ENCODE data around the gene FNDC3B.

DNA sequence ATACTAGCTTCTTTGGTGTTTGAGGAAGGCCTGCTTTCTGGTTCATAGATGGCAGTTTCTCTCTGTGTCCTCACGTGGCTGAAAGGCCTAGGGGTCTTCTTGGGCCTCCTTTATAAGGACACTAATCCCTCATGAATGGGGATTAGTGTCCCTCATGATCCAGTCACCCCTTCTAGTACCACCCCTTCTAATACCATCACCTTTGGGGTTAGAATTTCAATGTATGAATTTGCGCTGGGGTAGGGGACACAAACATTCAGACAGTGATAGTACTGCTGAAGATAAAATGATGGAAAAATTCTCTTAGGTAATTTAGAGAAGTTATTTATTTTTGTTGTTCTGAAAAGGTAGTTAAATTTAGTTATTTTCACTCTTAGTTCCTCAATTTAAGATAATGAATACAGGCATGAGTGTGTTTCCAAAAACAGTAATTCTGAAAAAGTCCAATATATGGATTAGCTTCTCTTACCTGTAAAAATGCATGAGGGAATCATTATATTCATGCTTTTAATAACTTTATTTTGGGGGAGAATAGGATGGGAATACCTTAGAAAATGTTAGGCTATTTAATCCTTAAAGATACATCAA is 103.6 kb downstream of the FNDC3B start:
- TF ChIP-seq, protein P1, sequence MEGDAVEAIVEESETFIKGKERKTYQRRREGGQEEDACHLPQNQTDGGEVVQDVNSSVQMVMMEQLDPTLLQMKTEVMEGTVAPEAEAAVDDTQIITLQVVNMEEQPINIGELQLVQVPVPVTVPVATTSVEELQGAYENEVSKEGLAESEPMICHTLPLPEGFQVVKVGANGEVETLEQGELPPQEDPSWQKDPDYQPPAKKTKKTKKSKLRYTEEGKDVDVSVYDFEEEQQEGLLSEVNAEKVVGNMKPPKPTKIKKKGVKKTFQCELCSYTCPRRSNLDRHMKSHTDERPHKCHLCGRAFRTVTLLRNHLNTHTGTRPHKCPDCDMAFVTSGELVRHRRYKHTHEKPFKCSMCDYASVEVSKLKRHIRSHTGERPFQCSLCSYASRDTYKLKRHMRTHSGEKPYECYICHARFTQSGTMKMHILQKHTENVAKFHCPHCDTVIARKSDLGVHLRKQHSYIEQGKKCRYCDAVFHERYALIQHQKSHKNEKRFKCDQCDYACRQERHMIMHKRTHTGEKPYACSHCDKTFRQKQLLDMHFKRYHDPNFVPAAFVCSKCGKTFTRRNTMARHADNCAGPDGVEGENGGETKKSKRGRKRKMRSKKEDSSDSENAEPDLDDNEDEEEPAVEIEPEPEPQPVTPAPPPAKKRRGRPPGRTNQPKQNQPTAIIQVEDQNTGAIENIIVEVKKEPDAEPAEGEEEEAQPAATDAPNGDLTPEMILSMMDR (IDR thresholded peaks at IDR 0.05): no peak
- TF ChIP-seq, protein P2, sequence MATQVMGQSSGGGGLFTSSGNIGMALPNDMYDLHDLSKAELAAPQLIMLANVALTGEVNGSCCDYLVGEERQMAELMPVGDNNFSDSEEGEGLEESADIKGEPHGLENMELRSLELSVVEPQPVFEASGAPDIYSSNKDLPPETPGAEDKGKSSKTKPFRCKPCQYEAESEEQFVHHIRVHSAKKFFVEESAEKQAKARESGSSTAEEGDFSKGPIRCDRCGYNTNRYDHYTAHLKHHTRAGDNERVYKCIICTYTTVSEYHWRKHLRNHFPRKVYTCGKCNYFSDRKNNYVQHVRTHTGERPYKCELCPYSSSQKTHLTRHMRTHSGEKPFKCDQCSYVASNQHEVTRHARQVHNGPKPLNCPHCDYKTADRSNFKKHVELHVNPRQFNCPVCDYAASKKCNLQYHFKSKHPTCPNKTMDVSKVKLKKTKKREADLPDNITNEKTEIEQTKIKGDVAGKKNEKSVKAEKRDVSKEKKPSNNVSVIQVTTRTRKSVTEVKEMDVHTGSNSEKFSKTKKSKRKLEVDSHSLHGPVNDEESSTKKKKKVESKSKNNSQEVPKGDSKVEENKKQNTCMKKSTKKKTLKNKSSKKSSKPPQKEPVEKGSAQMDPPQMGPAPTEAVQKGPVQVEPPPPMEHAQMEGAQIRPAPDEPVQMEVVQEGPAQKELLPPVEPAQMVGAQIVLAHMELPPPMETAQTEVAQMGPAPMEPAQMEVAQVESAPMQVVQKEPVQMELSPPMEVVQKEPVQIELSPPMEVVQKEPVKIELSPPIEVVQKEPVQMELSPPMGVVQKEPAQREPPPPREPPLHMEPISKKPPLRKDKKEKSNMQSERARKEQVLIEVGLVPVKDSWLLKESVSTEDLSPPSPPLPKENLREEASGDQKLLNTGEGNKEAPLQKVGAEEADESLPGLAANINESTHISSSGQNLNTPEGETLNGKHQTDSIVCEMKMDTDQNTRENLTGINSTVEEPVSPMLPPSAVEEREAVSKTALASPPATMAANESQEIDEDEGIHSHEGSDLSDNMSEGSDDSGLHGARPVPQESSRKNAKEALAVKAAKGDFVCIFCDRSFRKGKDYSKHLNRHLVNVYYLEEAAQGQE (IDR thresholded peaks at IDR 0.05; ENCODE audit: insufficient read depth in 1 of 2, low read depth in 2 of 2, low read length in 1 of 2): no peak
- no peak for TF ChIP-seq TCF7L2 (IDR thresholded peaks at IDR 0.05; ENCODE audit: low read depth, low read length)
- TF ChIP-seq POLR2AphosphoS5 (IDR thresholded peaks at IDR 0.05; ENCODE audit: low read depth, low read length): no peak
